Cardiac muscle cell (in vitro differentiated cells and primary cell): ENCODE measurements around the gene FAM98B. TPM values are rescaled to one million over a fixed set of nuclear protein-coding genes. Genes with fewer than 3 reads are reported as not detected.

Experiments
- DNase-seq, 2 donors: peaks; one replicate each; pipeline versions ENCODE4 v3.0.0 to v3.0.0-alpha.2; 2010 to 2017; ENCODE audit warnings: low read depth in 1 of 2, low spot score in 1 of 2
- H3K27ac ChIP-seq: fragments of 200-600 bp; sonication (generic); 2 replicates; pipeline ENCODE4 v1.5.1; 2016
- H3K27me3 ChIP-seq: fragments of 200-600 bp; sonication (generic); 2 replicates; pipeline ENCODE4 v1.6.0; 2016; ENCODE audit warnings: control low read depth
- H3K36me3 ChIP-seq: fragments of 200-600 bp; sonication (generic); 2 replicates; pipeline ENCODE4 v1.5.1; 2016; ENCODE audit warnings: control low read depth
- H3K4me1 ChIP-seq: fragments of 200-600 bp; sonication (generic); 2 replicates; pipeline ENCODE4 v1.8.1; 2017; ENCODE audit warnings: low read depth, mild to moderate bottlenecking, mixed run types
- H3K4me3 ChIP-seq: fragments of 200-600 bp; sonication (generic); 2 replicates; pipeline ENCODE4 v1.5.1; 2016; ENCODE audit warnings: mild to moderate bottlenecking
- H3K9me3 ChIP-seq: fragments of 200-600 bp; sonication (generic); 2 replicates; pipeline ENCODE4 v1.5.1; 2017; ENCODE audit warnings: low read depth, mild to moderate bottlenecking, control low read depth
- CTCF ChIP-seq: IDR thresholded peaks from 2 replicates; pipeline ENCODE4 v1.5.1; 2012; ENCODE audit warnings: low read depth, mild to moderate bottlenecking, low read length
- polyA plus RNA-seq: library from polyadenylated mRNA; unstranded; fragments of >200 nt; fragmentation: Nextera tagmentation; extraction: Ambion mirVana; gene quantifications from 2 replicates; pipeline ENCODE4 v1.2.1, GENCODE V29; 2016
- total RNA-seq: library from RNA; depleted of rRNA; stranded (reverse); fragments of >200 nt; gene quantifications from 2 replicates; pipeline ENCODE4 v1.2.3, GENCODE V29; 2016

Gene FAM98B
- total and polyA plus RNA-seq, 2 experiments from 2014 or later: 2.4 to 10.2 TPM

- Histone ChIP-seq H3K9me3 (no peaks in the 10 kb centered on the region), H3K27ac (no peak overlapping the region), H3K27me3 (no peaks in the 10 kb centered on the region), H3K36me3 (peaks cover 12% of the 10 kb centered on the region), H3K4me3 (no peak overlapping the region), H3K4me1 (no peaks in the 10 kb centered on the region)
- no peak for DNase-seq
- no peak for TF ChIP-seq CTCF
Observed at GRCh38 chr15:38479756-38480155, 25.8 kb downstream of the FAM98B start.

- Histone ChIP-seq H3K27ac (no peak overlapping the region), H3K36me3 (peaks cover 11% of the 10 kb centered on the region), H3K27me3 (no peaks in the 10 kb centered on the region), H3K4me1 (no peaks in the 10 kb centered on the region), H3K9me3 (no peaks in the 10 kb centered on the region), H3K4me3 (no peak overlapping the region)
- TF ChIP-seq CTCF: no peak
- DNase-seq: no peak
Observed at GRCh38 chr15:38481113-38481512, 27.2 kb downstream of the FAM98B start.

GRCh38 chr15:38481761-38482160 lies 27.8 kb downstream of the FAM98B start:
- no peak for DNase-seq
- TF ChIP-seq CTCF: no peak
- H3K36me3 ChIP-seq: peaks cover 11% of the 10 kb centered on the region
- H3K9me3 ChIP-seq: no peaks in the 10 kb centered on the region
- H3K27me3 ChIP-seq: no peaks in the 10 kb centered on the region
- no peaks in the 10 kb centered on the region for H3K4me1 ChIP-seq
- no peak overlapping the region for H3K4me3 ChIP-seq
- no peak overlapping the region for H3K27ac ChIP-seq

GRCh38 chr15:38482572-38482971 lies 28.6 kb downstream of the FAM98B start:
- H3K9me3 ChIP-seq: no peaks in the 10 kb centered on the region
- no peak overlapping the region for H3K4me3 ChIP-seq
- H3K36me3 ChIP-seq: peaks cover 8% of the 10 kb centered on the region
- H3K27me3 ChIP-seq: no peaks in the 10 kb centered on the region
- H3K4me1 ChIP-seq: no peaks in the 10 kb centered on the region
- H3K27ac ChIP-seq: no peak overlapping the region
- DNase-seq: no peak
- no peak for TF ChIP-seq CTCF

DNA sequence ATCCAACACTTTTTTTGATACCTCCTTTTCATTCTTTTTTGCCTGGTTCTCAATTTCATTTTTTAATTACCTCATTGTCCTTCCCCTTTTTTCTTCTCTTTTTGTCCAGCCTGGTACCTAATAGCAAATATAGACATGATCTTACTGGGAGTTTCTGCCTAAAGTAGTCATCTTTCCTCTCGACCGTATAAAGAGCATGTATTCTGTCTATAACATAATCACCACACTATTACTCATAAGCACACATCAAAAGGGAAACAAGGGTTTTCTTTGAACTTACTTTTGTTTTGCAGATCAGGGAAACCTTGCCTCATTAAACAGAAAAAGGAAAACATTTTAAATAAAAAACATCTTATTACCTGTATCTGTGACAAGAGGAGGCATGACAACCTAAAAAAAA lies 33.0 kb downstream of the FAM98B start:
- no peak overlapping the region for H3K27ac ChIP-seq

More for the DNA sequence above, 33.0 kb downstream of the FAM98B start:
- Histone ChIP-seq H3K27me3 (no peaks in the 10 kb centered on the region), H3K36me3 (no peaks in the 10 kb centered on the region), H3K9me3 (no peaks in the 10 kb centered on the region), H3K4me1 (no peaks in the 10 kb centered on the region), H3K4me3 (no peak overlapping the region)
- no peak for TF ChIP-seq CTCF
- DNase-seq: no peak
